Caco-2 (cell line): Measurements from ENCODE around the gene TACC3. TPM values are rescaled to one million over a fixed set of nuclear protein-coding genes. Genes with fewer than 3 reads are reported as not detected.

Experiments used
- BruUV-seq: library from RNA; stranded (reverse); fragments of 400-500 nt; replicated peaks from 2 replicates; lab custom pipeline; 2021; lab: Mats Ljungman, UMichigan
- CTCF ChIA-PET: fragments of 300-600 bp; sonication (Branson Sonifier 250); formaldehyde crosslinking; loops from one replicate; lab custom pipeline; 2022; ENCODE audit warnings: antibody characterized with exemption; lab: Charles Lee
- POLR2A ChIA-PET: fragments of 300-600 bp; sonication (Branson Sonifier 250); formaldehyde crosslinking; loops from one replicate; lab custom pipeline; 2022; ENCODE audit warnings: antibody characterized with exemption; lab: Charles Lee
- DNase-seq, 2 experiments: peaks; one replicate each; pipeline versions ENCODE4 v3.0.0 to v3.0.0-alpha.2; 2020 to 2022
- H3K27me3 ChIP-seq: replicated peaks from 2 replicates; pipeline ENCODE4 v1.6.0; 2011; ENCODE audit warnings: low read length; ENCODE audit not compliant: control insufficient read depth, insufficient read depth
- H3K36me3 ChIP-seq: 2 replicates; pipeline ENCODE4 v1.5.1; 2011; ENCODE audit warnings: low read length; ENCODE audit not compliant: control insufficient read depth, insufficient read depth
- H3K4me1 ChIP-seq: fragments of 250-450 bp; sonication (Bioruptor Pico); 2 replicates; pipeline ENCODE4 v1.5.1; 2020; ENCODE audit warnings: mild to moderate bottlenecking
- H3K4me3 ChIP-seq: 2 replicates; pipeline ENCODE4 v1.5.1; 2011; ENCODE audit warnings: low read depth, mild to moderate bottlenecking, control low read depth, low read length
- H3K9me3 ChIP-seq: fragments of 250-450 bp; sonication (Bioruptor Pico); 2 replicates; pipeline ENCODE4 v1.5.1; 2020; ENCODE audit warnings: mild to moderate bottlenecking, moderate library complexity
- H3K27ac Mint-ChIP-seq: one replicate; pipeline ENCODE4 v1.8.0; 2022; ENCODE audit warnings: mixed read lengths; ENCODE audit not compliant: unreplicated experiment
- H3K27me3 Mint-ChIP-seq: one replicate; pipeline ENCODE4 v1.8.0; 2022; ENCODE audit warnings: mixed read lengths; ENCODE audit not compliant: insufficient read depth, unreplicated experiment
- H3K36me3 Mint-ChIP-seq: one replicate; pipeline ENCODE4 v1.8.0; 2022; ENCODE audit warnings: mild to moderate bottlenecking, mixed read lengths; ENCODE audit not compliant: insufficient read depth, unreplicated experiment
- H3K4me1 Mint-ChIP-seq: one replicate; pipeline ENCODE4 v1.8.0; 2022; ENCODE audit warnings: low read depth, mixed read lengths; ENCODE audit not compliant: unreplicated experiment
- H3K4me3 Mint-ChIP-seq: one replicate; pipeline ENCODE4 v1.8.0; 2022; ENCODE audit warnings: mild to moderate bottlenecking, moderate library complexity, mixed read lengths; ENCODE audit not compliant: unreplicated experiment
- H3K9me3 Mint-ChIP-seq: one replicate; pipeline ENCODE4 v1.8.0; 2022; ENCODE audit warnings: mixed read lengths; ENCODE audit not compliant: unreplicated experiment
- intact Hi-C: fragments of 100-400 bp; cut with micrococcal nuclease; formaldehyde crosslinking; loops from one replicate; pipeline ENCODE4 v1.10.0; 2022; ENCODE audit not compliant: unreplicated experiment
- total RNA-seq: library from RNA; stranded (reverse); gene quantifications from 2 replicates; pipeline ENCODE4 v1.2.3, GENCODE V29; 2022
- TF ChIP-seq, protein P1 (sequence below), 2 experiments: fragments of 200-600 bp in 1 of 2; IDR thresholded peaks; 1 replicate in 1 of 2; 2 replicates in 1 of 2; pipeline versions ENCODE4 v1.5.1 to v1.8.0; 2011 to 2022; ENCODE audit warnings: antibody characterized with exemption in 1 of 2, control low read depth in 1 of 2, inconsistent platforms in 1 of 2, low read depth in 1 of 2, low read length in 1 of 2, mild to moderate bottlenecking in 1 of 2, moderate library complexity in 1 of 2; ENCODE audit not compliant: insufficient read depth in 1 of 2, severe bottlenecking in 1 of 2, unreplicated experiment in 1 of 2

TACC3 gene
- total RNA-seq, 1 experiment from 2014 or later, result 106 TPM

GRCh38 chr4:1785592-1785991 is 64.3 kb downstream of the TACC3 start:
- Mint-ChIP-seq H3K4me1 (no peaks in the 10 kb centered on the region), H3K9me3 (no peaks in the 10 kb centered on the region), H3K36me3 (no peaks in the 10 kb centered on the region), H3K4me3 (no peak overlapping the region), H3K27me3 (no peaks in the 10 kb centered on the region), H3K27ac (no peak overlapping the region)
- no peaks in the 10 kb centered on the region for H3K9me3 ChIP-seq
- H3K4me1 ChIP-seq, result peaks cover 12% of the 10 kb centered on the region; the same call in 1 of the 2 replicates
- ChIA-PET POLR2A (no interaction called here), CTCF (interaction anchor here (0.5 to 1.0 kb wide), 4 partner anchors 18 to 168 kb away, joined by 3 read pairs; no protein-coding TSS in a partner anchor)
- no TSS peak for BruUV-seq
- intact Hi-C loops, result no loop called here
- DNase-seq, result no peak
- TF ChIP-seq, protein P1, sequence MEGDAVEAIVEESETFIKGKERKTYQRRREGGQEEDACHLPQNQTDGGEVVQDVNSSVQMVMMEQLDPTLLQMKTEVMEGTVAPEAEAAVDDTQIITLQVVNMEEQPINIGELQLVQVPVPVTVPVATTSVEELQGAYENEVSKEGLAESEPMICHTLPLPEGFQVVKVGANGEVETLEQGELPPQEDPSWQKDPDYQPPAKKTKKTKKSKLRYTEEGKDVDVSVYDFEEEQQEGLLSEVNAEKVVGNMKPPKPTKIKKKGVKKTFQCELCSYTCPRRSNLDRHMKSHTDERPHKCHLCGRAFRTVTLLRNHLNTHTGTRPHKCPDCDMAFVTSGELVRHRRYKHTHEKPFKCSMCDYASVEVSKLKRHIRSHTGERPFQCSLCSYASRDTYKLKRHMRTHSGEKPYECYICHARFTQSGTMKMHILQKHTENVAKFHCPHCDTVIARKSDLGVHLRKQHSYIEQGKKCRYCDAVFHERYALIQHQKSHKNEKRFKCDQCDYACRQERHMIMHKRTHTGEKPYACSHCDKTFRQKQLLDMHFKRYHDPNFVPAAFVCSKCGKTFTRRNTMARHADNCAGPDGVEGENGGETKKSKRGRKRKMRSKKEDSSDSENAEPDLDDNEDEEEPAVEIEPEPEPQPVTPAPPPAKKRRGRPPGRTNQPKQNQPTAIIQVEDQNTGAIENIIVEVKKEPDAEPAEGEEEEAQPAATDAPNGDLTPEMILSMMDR (IDR thresholded peaks at IDR 0.05; ENCODE audit: insufficient read depth in 1 of 2, low read depth in 1 of 2, low read length in 1 of 2, severe bottlenecking in 1 of 2, unreplicated experiment in 1 of 2), result no peak
- H3K4me3 ChIP-seq, result no peak overlapping the region
- H3K36me3 ChIP-seq, result no peaks in the 10 kb centered on the region
- no peaks in the 10 kb centered on the region for H3K27me3 ChIP-seq

DNA sequence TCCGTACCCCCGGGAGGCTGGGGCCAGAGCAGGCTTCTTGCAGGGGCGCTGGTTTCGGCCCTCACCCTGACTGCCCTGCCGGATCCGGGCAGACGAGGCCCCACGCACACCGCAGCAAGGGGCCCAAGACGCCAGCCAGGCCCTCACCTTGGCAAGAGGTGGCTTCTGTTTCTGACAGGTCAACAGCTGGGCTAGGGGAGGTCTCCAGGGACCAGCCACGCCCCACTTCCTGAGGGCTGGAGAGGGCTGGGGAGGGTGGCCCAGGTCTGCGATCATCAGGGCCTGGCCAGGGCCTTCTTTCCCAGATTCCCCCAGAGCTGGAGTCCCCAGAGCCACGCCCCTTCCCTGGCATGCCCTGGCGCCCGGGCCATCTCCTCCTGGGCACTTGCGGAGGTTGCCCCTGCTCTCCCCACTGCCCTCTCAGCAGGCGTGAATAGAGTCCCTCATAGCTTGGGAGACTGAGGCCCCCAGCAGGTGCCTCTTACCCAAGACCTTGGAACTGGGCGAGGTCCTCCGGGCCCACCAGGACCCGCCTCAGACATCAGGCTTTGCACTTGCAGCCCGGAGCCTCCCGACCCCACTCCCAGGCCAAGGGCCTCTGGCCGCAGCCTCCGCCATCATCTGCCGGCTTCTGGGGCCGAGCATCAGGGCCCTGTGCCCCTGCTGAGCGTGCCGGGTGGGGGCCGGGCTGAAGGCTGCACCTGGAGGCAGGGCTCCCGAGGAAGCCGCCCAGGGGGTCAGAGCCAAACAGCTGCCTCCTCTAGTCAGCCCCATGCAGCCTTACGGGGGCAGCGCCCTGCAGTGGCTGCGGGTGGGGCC is 65.4 kb downstream of the TACC3 start:
- no peaks in the 10 kb centered on the region for H3K36me3 Mint-ChIP-seq
- no peaks in the 10 kb centered on the region for H3K9me3 Mint-ChIP-seq
- ChIA-PET CTCF (interaction anchor here (0.8 kb wide), 1 partner anchor 9 kb away, joined by 3 read pairs; no protein-coding TSS in a partner anchor), POLR2A (no interaction called here)
- no peaks in the 10 kb centered on the region for H3K27me3 Mint-ChIP-seq
- BruUV-seq, result no TSS peak
- no peaks in the 10 kb centered on the region for H3K4me1 Mint-ChIP-seq
- intact Hi-C loops, result no loop called here
- Histone ChIP-seq H3K4me3 (no peak overlapping the region), H3K9me3 (no peaks in the 10 kb centered on the region), H3K36me3 (no peaks in the 10 kb centered on the region), H3K4me1 (peaks cover 12% of the 10 kb centered on the region; the same call in 1 of the 2 replicates), H3K27me3 (no peaks in the 10 kb centered on the region)
- H3K27ac Mint-ChIP-seq, result no peak overlapping the region
- H3K4me3 Mint-ChIP-seq, result no peak overlapping the region
- TF ChIP-seq, protein P1 (IDR thresholded peaks at IDR 0.05; ENCODE audit: insufficient read depth in 1 of 2, low read depth in 1 of 2, low read length in 1 of 2, severe bottlenecking in 1 of 2, unreplicated experiment in 1 of 2), result no peak
- no peak for DNase-seq

DNA sequence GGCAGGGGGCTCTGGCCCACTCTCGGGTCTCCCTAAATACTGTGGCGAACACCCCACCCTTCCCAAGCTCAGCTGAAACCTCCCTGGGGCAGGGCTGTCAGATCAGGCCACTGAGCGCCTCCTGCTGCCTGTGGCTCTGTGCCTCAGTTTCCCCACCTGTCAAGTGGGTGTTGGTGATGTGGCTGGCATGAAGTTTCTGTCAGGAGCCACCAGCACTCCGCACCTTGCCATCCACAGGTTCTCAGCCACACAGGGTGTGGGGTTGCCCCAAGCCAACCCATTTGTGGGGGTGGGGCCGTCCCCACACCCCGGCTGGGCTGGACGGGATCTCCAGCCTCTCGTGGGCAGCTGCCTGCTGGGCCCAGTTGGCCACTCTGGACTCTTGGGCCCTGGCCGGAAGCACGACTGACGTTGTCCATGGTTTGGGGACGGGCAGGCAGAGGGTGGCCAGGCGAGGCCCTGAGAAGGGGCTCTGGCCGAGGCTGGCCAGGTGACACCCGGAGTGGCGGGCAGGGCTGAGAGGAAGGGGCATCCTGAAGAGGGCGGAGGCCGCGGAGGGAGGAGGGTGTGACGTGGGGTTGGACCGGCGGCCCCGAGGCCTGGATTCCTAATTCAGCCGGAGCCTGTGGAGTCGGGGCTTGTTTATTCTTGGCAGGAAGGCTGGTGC is 66.2 kb downstream of the TACC3 start:
- Histone ChIP-seq H3K9me3 (no peaks in the 10 kb centered on the region), H3K36me3 (no peaks in the 10 kb centered on the region), H3K4me1 (peaks cover 18% of the 10 kb centered on the region), H3K4me3 (no peak overlapping the region), H3K27me3 (no peaks in the 10 kb centered on the region)
- BruUV-seq, result no TSS peak
- H3K27ac Mint-ChIP-seq, result no peak overlapping the region
- TF ChIP-seq, protein P1 (IDR thresholded peaks at IDR 0.05; ENCODE audit: insufficient read depth in 1 of 2, low read depth in 1 of 2, low read length in 1 of 2, severe bottlenecking in 1 of 2, unreplicated experiment in 1 of 2), result no peak
- H3K4me1 Mint-ChIP-seq, result no peaks in the 10 kb centered on the region
- intact Hi-C loops, result no loop called here
- no peaks in the 10 kb centered on the region for H3K9me3 Mint-ChIP-seq
- ChIA-PET POLR2A (no interaction called here), CTCF (interaction anchor here (0.8 kb wide), 1 partner anchor 10 kb away, joined by 3 read pairs; no protein-coding TSS in a partner anchor)
- no peak for DNase-seq
- H3K4me3 Mint-ChIP-seq, result no peak overlapping the region
- no peaks in the 10 kb centered on the region for H3K27me3 Mint-ChIP-seq
- peaks cover 6% of the 10 kb centered on the region for H3K36me3 Mint-ChIP-seq
